Neural crest cell (in vitro differentiated cells): ENCODE data around the gene MVB12B. TPM values are rescaled to one million over a fixed set of nuclear protein-coding genes. Genes with fewer than 3 reads are reported as not detected.

Experiments used
- DNase-seq: peaks from one replicate; pipeline ENCODE4 v3.0.0; 2021; ENCODE audit warnings: low read depth, mixed read lengths, low spot score
- H3K27ac Mint-ChIP-seq: one replicate; pipeline ENCODE4 v1.8.0; 2021; ENCODE audit warnings: mild to moderate bottlenecking, mixed read lengths; ENCODE audit not compliant: unreplicated experiment
- H3K27me3 Mint-ChIP-seq: 2 replicates; pipeline ENCODE4 v1.8.0; 2021; ENCODE audit warnings: low read depth, mild to moderate bottlenecking, mixed read lengths
- H3K36me3 Mint-ChIP-seq: 2 replicates; pipeline ENCODE4 v1.8.0; 2021; ENCODE audit warnings: low read depth, mild to moderate bottlenecking, mixed read lengths
- H3K4me1 Mint-ChIP-seq: 2 replicates; pipeline ENCODE4 v1.8.0; 2021; ENCODE audit warnings: mixed read lengths
- H3K4me3 Mint-ChIP-seq: one replicate; pipeline ENCODE4 v1.8.0; 2021; ENCODE audit warnings: mild to moderate bottlenecking, mixed read lengths
- H3K9me3 Mint-ChIP-seq: 2 replicates; pipeline ENCODE4 v1.8.0; 2021; ENCODE audit warnings: mixed read lengths
- CTCF ChIP-seq: fragments of 200-600 bp; sonication (generic); conservative IDR thresholded peaks from 2 replicates; pipeline ENCODE4 v1.5.0; 2021; ENCODE audit warnings: antibody characterized with exemption, mild to moderate bottlenecking
- total RNA-seq: library from RNA; stranded (reverse); gene quantifications from 2 replicates; pipeline ENCODE4 v1.2.1, GENCODE V29; 2021

MVB12B gene
- total RNA-seq, 1 donor from 2014 or later, result 68.1 TPM

- no peak for DNase-seq
Measured at GRCh38 chr9:126499911-126500599, 173.4 kb downstream of the MVB12B start.

GRCh38 chr9:126500600-126501382 lies 174.2 kb downstream of the MVB12B start:
- H3K4me3 Mint-ChIP-seq, result peak overlapping the region; percentile 74
- H3K27ac Mint-ChIP-seq, result no peak overlapping the region
- H3K27me3 Mint-ChIP-seq, result peaks cover 15% of the 10 kb centered on the region
- H3K9me3 Mint-ChIP-seq, result no peaks in the 10 kb centered on the region
- DNase-seq, result peak; percentile 88
- H3K36me3 Mint-ChIP-seq, result no peaks in the 10 kb centered on the region
- peak; percentile 99 for TF ChIP-seq CTCF
- peaks cover 6% of the 10 kb centered on the region for H3K4me1 Mint-ChIP-seq

More at GRCh38 chr9:126499911-126500599, 173.4 kb downstream of the MVB12B start:
- no peaks in the 10 kb centered on the region for H3K9me3 Mint-ChIP-seq
- no peaks in the 10 kb centered on the region for H3K36me3 Mint-ChIP-seq
- TF ChIP-seq CTCF, result no peak
- H3K4me3 Mint-ChIP-seq, result peak overlapping the region; percentile 74
- peaks cover 6% of the 10 kb centered on the region for H3K4me1 Mint-ChIP-seq
- peaks cover 15% of the 10 kb centered on the region for H3K27me3 Mint-ChIP-seq
- no peak overlapping the region for H3K27ac Mint-ChIP-seq

- H3K9me3 Mint-ChIP-seq, result no peaks in the 10 kb centered on the region
- peaks cover 15% of the 10 kb centered on the region for H3K27me3 Mint-ChIP-seq
- peaks cover 6% of the 10 kb centered on the region for H3K4me1 Mint-ChIP-seq
- H3K4me3 Mint-ChIP-seq, result no peak overlapping the region
- H3K36me3 Mint-ChIP-seq, result no peaks in the 10 kb centered on the region
- no peak for TF ChIP-seq CTCF
- no peak for DNase-seq
- H3K27ac Mint-ChIP-seq, result no peak overlapping the region
Measured at GRCh38 chr9:126501383-126502331, 175.0 kb downstream of the MVB12B start.

GRCh38 chr9:126502417-126503332 lies 176.0 kb downstream of the MVB12B start:
- H3K27me3 Mint-ChIP-seq, result peaks cover 15% of the 10 kb centered on the region
- no peaks in the 10 kb centered on the region for H3K36me3 Mint-ChIP-seq
- peaks cover 6% of the 10 kb centered on the region for H3K4me1 Mint-ChIP-seq
- H3K4me3 Mint-ChIP-seq, result no peak overlapping the region
- TF ChIP-seq CTCF, result no peak
- no peak overlapping the region for H3K27ac Mint-ChIP-seq
- DNase-seq, result no peak
- no peaks in the 10 kb centered on the region for H3K9me3 Mint-ChIP-seq
